ENCODE measurements around the gene SHB.

SHB gene

GRCh38 chr9:38003946-38004808 lies 64.8 kb downstream of the SHB start:
- no peak for FAIRE-seq

GRCh38 chr9:38003230-38003629 lies 65.8 kb downstream of the SHB start:
- FAIRE-seq, result no peak

- FAIRE-seq, result no peak
Measured at GRCh38 chr9:38001430-38001829, 67.6 kb downstream of the SHB start.

DNA sequence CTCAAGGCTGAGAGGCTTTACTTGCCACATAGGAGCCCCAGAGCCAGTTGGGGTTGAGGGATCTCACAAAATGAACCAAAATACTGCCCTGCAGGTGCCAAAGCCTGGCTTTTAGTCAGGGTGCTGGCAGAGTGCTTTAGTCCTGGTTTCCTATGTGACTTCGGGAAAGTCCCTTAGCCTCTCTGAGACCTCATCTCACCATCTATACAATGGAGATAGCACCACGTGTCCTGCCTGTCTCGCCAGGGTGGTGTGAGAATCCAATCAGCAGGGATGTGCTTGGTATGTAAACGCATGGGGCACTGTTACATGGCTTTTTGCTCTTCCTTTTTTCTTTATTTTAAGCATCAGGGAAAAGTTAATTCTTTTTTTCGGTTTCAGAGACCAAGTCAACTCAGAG lies 68.3 kb downstream of the SHB start:
- FAIRE-seq, result no peak

DNA sequence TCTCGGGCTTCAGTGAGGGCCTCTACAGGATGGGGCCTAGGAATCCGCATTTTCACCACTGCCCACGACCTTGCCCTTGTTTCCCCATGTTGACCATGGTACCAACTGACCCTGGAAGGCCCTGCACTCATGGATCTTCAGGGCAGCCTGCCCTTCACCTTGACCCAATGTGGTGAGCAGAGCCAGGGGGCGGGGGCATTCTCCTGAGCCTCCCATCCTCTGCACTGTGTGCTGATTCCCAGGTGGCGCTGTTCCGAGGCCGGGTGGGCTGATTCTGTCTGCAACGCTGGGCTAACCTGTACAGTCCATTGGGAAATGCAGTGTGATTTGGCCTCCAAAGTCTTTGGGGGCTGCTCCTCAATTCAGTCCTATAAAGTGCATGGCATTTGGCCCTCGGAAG lies 68.7 kb downstream of the SHB start:
- no peak for FAIRE-seq

DNA sequence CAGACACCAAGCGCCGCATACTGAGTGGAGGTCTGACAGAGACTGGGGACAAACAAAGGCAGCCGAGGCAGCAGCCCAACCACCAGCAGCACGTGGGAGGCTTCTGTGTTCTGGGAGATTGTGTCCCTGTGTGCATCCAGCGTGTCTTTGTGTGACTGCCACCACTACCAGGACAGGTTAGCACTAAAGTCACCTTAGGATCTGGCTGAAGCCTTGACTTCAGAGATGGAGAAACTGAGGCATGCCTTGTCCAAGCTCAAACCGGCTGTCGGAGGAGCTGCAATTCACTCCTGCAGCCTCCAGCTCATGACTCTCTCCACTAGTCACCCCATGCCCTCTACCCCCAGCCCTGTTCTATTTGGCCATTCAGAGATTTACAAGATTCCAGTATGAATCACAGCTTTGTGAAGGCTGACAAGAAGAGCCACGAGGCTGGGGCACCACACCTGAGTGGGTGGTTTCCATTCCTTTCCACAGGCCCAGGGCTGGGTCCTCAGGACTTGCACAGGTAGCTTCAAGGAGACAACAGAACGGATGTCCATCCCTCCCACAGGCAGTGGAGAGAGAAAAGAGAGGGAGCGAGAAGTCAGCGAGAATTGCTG lies 69.3 kb downstream of the SHB start:
- FAIRE-seq, result no peak

- no peak for FAIRE-seq
Measured at GRCh38 chr9:37998881-37999587, 70.0 kb downstream of the SHB start.

DNA sequence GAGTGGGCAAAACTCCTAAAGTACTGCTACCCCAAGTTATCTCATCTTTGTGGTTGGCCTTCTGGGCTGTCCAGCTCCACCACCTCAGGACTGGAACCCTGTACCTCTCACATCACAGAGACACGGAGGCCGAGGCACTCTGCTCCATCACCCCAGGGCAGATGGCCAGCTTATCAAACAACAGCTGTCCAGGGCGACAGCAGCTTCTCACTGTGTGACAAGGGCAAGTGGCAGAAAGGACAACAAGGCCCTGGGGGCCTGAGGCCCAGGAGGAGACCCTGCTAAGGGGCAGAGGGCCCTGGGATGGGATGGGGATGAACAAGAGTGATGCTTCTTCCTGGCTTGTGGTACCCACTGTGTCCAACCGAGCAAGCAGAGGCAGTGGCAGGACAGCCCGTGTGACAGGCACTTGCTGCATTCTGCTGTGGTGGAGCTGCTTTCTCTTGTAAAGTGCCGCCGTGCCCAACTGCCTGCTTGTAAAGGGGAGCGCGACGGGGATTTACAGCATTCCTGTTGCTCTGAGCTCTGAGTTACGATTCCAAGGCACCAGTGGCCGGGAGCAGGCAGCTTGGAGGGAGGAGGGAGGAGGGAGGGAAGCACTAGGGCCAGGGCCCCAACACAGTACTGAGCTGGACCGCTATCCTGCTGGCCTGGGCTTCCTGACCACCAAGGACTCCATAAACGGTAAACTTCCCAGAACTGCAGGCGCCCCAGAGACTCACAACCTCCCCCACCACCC lies 71.2 kb downstream of the SHB start:
- no peak for FAIRE-seq

DNA sequence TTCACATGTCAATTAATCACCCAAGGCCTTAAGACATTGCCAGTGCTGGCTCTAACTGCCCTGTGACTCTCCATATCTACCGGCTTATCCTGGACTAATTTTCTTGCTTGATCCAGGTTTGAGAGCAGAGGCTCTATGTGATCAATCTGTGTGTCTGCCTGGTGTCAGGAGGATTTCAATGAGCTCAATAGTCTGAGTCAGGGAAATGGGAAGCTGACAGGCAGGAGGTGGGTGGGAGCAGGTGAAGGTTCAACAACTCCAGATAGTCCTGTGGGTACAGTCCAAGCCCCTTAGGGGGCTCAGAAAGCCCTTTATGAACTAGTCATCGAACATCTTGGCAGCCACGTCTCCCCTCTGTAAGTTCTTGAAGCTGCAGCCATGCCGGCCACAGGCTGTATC lies 72.2 kb downstream of the SHB start:
- no peak for FAIRE-seq

DNA sequence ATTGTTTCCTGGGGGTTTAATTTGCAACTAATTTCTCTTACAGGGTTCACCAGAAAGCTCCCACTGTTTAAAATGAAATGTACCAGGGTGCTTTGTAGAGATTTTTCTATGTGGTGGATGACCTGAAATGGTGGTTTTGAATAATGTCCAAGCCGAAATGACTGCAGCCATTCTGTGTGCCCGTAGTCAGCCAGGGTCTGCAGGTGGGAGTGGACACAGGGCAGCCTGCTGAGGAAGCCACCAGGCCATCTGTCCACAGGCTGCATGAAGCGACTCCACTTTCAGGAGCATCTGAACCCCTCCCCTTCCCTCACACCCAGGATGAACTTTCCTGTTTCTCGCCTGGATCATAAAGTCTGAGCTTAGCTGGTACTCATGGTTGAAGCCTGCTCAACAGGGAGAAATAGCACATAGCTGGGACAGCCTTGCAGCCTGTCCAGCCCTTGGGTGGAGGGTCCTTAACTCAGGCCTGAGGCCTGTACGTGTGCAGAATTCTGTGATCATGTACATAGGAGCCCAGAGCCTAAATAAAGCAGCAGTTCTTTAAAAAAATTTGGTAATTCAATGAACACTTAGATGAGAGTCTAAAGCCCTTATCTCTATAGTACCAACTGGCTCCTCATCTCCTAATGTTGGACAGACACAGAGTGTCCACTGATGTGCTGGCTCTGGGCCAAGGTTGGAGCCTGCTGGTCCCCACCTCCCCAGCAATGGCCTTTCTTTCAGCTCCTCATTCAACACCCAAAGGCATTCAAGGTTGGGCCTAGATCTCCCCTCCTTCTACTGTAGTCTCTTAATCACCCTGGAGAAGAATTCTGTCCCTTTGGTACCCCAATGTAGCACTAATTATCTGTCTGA lies 72.8 kb downstream of the SHB start:
- FAIRE-seq, result no peak

GRCh38 chr9:37995348-37995737 lies 73.7 kb downstream of the SHB start:
- no peak for FAIRE-seq

DNA sequence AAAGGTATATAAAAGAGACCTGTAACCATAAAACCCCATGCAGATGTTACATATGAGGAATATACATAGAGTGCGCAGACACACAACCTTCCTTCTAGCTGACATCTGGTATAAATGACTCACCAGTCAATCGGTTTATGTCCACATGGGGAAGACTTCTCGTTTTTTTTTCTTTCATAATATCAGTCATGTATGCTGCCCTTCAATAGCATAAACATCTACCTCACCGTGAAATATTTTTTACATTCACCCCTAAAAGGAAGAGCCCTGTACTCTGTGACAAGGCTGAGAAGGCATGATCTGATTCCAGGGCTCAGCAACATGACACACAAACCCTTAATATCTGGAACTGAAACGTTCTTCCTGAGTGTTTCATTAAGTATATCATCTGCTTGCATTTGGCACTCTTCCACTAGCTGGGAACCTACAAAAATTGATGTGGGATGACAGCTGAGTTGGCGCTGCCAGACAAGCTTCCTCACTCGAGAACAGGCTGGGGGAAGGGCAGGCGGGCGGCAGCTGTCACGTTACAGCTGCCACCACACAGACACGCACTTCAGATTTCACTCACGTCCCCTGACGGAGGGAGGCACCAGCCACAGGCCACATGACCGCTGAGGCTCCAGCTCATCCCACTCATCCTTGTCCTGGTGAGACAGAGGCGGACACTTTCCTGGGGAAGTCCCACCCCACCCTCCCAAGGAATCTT lies 74.2 kb downstream of the SHB start:
- no peak for FAIRE-seq

DNA sequence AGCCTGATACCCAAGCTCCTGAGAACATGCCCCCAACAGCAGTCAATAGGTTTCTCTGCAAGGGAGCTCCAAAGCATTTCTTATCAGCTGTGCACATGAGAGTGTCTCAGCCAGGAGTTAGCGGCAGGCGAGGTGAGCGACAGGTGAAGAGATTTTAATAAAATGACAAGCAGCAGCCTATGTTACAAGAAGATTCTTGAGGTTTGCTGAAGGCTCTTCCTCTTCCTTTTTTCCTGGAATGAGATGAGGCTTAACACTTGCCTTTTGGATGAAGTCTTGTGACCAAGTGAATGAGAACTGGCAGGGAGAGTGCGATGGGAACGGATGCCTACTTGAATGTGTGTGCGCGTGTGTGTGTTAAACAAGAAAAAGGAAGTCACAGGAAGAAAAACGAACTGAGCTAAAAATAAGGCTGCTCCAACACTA lies 76.1 kb downstream of the SHB start:
- no peak for FAIRE-seq

DNA sequence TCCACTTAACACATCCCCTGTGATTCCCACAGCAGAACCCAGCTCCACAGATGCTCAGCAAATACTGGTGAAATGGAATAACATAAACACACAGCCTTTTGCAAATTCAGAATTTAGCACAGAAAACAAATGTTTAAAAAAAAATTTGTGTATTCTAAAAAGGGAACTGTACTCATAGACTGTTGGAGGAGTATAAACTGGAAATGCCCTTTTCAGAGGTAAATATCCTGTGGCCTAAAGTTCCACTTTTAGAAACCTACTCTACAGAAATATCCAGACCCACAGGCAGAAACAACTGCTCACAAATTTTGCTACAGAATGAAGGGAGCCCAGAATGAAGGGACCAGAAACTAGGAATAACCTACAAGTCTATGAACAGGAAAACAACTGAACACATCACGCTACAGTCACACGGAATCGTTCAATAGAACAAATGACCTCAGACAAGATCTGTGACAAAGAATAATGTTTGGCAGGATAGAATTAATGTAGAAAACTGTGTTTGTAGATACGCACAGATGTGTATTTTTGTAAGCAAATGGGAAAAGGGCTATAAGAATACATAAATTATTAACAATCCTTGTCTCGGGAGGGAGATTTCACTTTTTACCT lies 78.5 kb downstream of the SHB start:
- no peak for FAIRE-seq

DNA sequence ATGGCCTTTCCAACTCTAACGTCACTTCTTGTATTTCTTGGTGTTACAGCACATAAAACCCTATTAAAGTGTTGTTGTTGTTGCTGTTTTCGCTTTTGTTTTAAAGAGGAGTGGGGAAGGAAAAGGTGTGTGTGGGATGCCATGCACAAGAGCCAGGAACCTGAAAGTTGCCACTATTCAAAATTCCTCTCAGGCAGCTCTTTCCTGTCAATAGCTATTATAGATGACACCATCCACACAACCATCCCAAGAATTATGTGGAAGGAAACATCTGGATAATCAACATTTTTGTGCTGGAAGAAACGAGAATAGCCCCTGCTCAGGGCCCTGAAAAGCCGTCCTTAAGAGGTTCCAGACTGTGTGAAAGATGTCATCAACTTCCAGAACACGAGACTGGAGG lies 79.3 kb downstream of the SHB start:
- no peak for FAIRE-seq

GRCh38 chr9:37988602-37989001 lies 80.4 kb downstream of the SHB start:
- FAIRE-seq, result no peak

GRCh38 chr9:37988041-37988440 lies 81.0 kb downstream of the SHB start:
- FAIRE-seq, result no peak

DNA sequence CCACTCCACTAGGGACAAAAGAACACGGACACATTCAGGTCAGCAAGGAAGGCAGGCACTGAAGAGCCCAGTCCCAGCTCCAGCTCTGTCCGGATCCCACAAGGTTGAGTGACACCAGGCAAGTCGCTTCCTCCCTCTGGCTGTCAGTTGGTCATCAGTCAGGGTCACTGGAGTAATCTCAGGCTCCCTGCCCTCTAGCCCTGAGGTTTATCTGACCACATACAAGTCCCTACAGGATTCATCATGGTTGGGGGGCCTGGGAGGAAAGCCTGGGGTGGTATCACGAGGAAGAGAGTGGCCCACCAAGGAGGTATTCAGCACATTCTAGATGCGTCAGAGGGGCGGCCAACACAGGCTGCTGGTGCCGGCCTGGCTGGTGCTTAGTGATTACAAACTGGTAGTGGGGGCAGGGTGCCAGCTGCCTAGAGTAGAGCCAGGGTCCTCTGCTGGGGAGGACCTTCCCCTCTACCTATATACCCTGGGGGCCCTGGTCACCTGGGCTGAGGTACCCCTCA lies 81.5 kb downstream of the SHB start:
- no peak for FAIRE-seq

- FAIRE-seq, result no peak
Measured at GRCh38 chr9:37986771-37987258, 82.2 kb downstream of the SHB start.

DNA sequence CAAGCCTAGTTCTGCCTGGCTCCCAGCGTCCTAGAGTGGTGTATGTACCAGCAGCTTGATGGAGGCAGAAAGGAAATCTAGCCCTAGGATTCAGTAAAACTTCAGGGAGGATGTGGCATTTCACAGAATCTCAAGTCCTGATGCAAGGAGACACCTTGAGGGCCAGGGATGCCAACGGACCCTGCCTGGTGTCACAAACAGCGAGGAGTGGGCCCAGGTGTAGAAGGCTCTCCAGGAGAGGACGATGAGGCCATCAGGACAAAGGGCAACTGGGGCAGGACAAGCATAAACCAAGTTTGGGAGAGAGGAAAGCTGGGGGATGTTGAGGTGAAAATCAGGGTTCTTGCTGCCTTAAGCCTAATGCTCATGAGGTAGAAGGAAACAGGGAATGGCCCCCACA lies 83.0 kb downstream of the SHB start:
- no peak for FAIRE-seq

Data from endometrium (tissue), 2 donors.